ENCODE data around the gene TSPAN2.

TSPAN2 gene

DNA sequence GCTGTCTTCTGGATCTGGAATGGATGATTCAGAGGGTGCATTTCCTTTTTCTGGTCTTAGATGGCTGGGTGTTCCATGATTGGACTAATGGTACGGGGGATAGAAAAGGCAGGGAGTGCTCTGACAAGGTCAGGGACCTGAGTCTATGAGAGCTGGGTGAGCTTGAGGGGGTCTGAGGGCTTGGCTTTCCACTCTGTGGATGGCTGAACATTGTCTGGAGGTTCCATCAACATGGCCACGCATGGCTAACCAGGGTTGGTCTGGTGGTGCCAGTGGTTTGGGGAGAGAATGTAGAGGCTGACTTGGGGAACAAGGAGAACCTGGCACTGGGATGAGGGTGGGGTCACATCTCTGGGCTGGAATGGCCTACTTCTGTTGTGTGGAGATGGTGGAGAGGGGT lies 41.5 kb upstream of the TSPAN2 start (continued):
- TF ChIP-seq, protein P1, sequence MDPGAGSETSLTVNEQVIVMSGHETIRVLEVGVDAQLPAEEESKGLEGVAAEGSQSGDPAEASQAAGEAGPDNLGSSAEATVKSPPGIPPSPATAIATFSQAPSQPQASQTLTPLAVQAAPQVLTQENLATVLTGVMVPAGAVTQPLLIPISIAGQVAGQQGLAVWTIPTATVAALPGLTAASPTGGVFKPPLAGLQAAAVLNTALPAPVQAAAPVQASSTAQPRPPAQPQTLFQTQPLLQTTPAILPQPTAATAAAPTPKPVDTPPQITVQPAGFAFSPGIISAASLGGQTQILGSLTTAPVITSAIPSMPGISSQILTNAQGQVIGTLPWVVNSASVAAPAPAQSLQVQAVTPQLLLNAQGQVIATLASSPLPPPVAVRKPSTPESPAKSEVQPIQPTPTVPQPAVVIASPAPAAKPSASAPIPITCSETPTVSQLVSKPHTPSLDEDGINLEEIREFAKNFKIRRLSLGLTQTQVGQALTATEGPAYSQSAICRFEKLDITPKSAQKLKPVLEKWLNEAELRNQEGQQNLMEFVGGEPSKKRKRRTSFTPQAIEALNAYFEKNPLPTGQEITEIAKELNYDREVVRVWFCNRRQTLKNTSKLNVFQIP (CRISPR knock-in tag; IDR thresholded peaks at IDR 0.05; ENCODE audit: borderline replicate concordance, low read depth): no peak
- TF ChIP-seq ZFP3 (CRISPR knock-in tag; IDR thresholded peaks at IDR 0.05) (no peak), ZNF8 (CRISPR knock-in tag; IDR thresholded peaks at IDR 0.05) (no peak)
- TF ChIP-seq, protein P2, sequence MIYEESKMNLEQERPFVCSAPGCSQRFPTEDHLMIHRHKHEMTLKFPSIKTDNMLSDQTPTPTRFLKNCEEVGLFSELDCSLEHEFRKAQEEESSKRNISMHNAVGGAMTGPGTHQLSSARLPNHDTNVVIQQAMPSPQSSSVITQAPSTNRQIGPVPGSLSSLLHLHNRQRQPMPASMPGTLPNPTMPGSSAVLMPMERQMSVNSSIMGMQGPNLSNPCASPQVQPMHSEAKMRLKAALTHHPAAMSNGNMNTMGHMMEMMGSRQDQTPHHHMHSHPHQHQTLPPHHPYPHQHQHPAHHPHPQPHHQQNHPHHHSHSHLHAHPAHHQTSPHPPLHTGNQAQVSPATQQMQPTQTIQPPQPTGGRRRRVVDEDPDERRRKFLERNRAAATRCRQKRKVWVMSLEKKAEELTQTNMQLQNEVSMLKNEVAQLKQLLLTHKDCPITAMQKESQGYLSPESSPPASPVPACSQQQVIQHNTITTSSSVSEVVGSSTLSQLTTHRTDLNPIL (CRISPR knock-in tag; IDR thresholded peaks at IDR 0.05; ENCODE audit: low read depth): no peak

GRCh38 chr1:115129071-115129640 lies 39.9 kb upstream of the TSPAN2 start:
- ATAC-seq: no peak
- TF ChIP-seq RARB (CRISPR knock-in tag; IDR thresholded peaks at IDR 0.05) (no peak), TSHZ2 (CRISPR knock-in tag; IDR thresholded peaks at IDR 0.05) (no peak), OSR1 (CRISPR knock-in tag; IDR thresholded peaks at IDR 0.05) (no peak), ZNF565 (CRISPR knock-in tag; conservative IDR thresholded peaks at IDR 0.05; ENCODE audit: low read depth) (no peak), ZC3H10 (CRISPR knock-in tag; IDR thresholded peaks at IDR 0.05) (no peak), ISL1 (CRISPR knock-in tag; IDR thresholded peaks at IDR 0.05) (no peak), PPARA (CRISPR knock-in tag; IDR thresholded peaks at IDR 0.05; ENCODE audit: borderline replicate concordance) (no peak), SNAI2 (CRISPR knock-in tag; IDR thresholded peaks at IDR 0.05) (no peak), BACH2 (CRISPR knock-in tag; IDR thresholded peaks at IDR 0.05; ENCODE audit: borderline replicate concordance) (no peak), TOX (CRISPR knock-in tag; IDR thresholded peaks at IDR 0.05; ENCODE audit: borderline replicate concordance) (no peak)
- TF ChIP-seq, protein P2 (CRISPR knock-in tag; IDR thresholded peaks at IDR 0.05; ENCODE audit: low read depth): no peak
- TF ChIP-seq, protein P1 (CRISPR knock-in tag; IDR thresholded peaks at IDR 0.05; ENCODE audit: borderline replicate concordance, low read depth): no peak
- TF ChIP-seq, protein P3, sequence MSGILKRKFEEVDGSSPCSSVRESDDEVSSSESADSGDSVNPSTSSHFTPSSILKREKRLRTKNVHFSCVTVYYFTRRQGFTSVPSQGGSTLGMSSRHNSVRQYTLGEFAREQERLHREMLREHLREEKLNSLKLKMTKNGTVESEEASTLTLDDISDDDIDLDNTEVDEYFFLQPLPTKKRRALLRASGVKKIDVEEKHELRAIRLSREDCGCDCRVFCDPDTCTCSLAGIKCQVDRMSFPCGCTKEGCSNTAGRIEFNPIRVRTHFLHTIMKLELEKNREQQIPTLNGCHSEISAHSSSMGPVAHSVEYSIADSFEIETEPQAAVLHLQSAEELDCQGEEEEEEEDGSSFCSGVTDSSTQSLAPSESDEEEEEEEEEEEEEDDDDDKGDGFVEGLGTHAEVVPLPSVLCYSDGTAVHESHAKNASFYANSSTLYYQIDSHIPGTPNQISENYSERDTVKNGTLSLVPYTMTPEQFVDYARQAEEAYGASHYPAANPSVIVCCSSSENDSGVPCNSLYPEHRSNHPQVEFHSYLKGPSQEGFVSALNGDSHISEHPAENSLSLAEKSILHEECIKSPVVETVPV (CRISPR knock-in tag; IDR thresholded peaks at IDR 0.05): no peak

DNA sequence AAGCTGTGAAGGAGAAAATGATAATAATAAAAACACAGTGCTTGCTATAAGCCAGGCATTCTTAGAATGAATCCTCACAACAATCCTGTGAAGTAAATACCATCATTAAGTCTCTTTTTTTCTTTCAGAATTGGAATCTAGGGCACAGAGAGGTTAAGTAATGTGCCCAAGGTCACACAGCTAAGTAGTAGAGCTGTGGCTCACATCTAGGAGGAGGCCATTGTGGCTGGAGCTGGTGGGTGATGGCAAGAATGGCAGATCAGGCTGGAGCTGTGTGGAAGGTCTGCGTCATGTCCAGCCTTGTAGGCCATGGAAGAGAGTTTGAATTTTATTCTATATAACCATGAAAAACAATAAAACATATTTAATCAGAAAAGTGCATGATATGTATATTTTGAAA lies 38.2 kb upstream of the TSPAN2 start:
- no peak for ATAC-seq
- TF ChIP-seq GLIS3 (CRISPR knock-in tag; IDR thresholded peaks at IDR 0.05) (no peak), ZNF70 (CRISPR knock-in tag; IDR thresholded peaks at IDR 0.05) (no peak), ZNF8 (CRISPR knock-in tag; IDR thresholded peaks at IDR 0.05) (no peak), TCF4 (CRISPR knock-in tag; IDR thresholded peaks at IDR 0.05; ENCODE audit: borderline replicate concordance) (no peak), ARNTL (CRISPR knock-in tag; IDR thresholded peaks at IDR 0.05; ENCODE audit: borderline replicate concordance, low read depth) (no peak), ISL1 (CRISPR knock-in tag; IDR thresholded peaks at IDR 0.05) (no peak), OSR1 (CRISPR knock-in tag; IDR thresholded peaks at IDR 0.05) (no peak), CSDC2 (CRISPR knock-in tag; IDR thresholded peaks at IDR 0.05) (no peak)
- TF ChIP-seq, protein P4, sequence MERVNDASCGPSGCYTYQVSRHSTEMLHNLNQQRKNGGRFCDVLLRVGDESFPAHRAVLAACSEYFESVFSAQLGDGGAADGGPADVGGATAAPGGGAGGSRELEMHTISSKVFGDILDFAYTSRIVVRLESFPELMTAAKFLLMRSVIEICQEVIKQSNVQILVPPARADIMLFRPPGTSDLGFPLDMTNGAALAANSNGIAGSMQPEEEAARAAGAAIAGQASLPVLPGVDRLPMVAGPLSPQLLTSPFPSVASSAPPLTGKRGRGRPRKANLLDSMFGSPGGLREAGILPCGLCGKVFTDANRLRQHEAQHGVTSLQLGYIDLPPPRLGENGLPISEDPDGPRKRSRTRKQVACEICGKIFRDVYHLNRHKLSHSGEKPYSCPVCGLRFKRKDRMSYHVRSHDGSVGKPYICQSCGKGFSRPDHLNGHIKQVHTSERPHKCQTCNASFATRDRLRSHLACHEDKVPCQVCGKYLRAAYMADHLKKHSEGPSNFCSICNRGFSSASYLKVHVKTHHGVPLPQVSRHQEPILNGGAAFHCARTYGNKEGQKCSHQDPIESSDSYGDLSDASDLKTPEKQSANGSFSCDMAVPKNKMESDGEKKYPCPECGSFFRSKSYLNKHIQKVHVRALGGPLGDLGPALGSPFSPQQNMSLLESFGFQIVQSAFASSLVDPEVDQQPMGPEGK (CRISPR knock-in tag; IDR thresholded peaks at IDR 0.05; ENCODE audit: borderline replicate concordance): no peak
- TF ChIP-seq, protein P1 (CRISPR knock-in tag; IDR thresholded peaks at IDR 0.05; ENCODE audit: borderline replicate concordance, low read depth): no peak
